Omental fat pad (tissue), 4 donors: ENCODE data around the gene JAG2. TPM values are rescaled to one million over a fixed set of nuclear protein-coding genes. Genes with fewer than 3 reads are reported as not detected.

ENCODE experiments used
- ATAC-seq: fragments of 150-250 bp; one replicate; pipeline ENCODE4 v1.9.1; 2016; ENCODE audit warnings: mild to moderate bottlenecking, moderate library complexity; ENCODE audit not compliant: low FRiP score
- DNase-seq: peaks from one replicate; pipeline ENCODE4 v3.0.0-alpha.2; 2019; ENCODE audit warnings: low spot score
- total RNA-seq, 4 donors: library from RNA; depleted of rRNA; stranded (reverse); fragments of >200 nt; gene quantifications; one replicate each; pipeline ENCODE4 v1.1.0, GENCODE V29; 2016
- TF ChIP-seq, protein P1 (sequence below), 3 donors: fragments of 450-650 bp; IDR thresholded peaks; one replicate each; pipeline ENCODE4 v1.5.1; 2016 to 2017; ENCODE audit warnings: antibody characterized with exemption in 3 of 3, mild to moderate bottlenecking in 3 of 3, moderate library complexity in 2 of 3

The JAG2 gene
- total RNA-seq, 4 donors from 2014 or later, result 4.7 to 21.3 (median 8.3) TPM

DNA sequence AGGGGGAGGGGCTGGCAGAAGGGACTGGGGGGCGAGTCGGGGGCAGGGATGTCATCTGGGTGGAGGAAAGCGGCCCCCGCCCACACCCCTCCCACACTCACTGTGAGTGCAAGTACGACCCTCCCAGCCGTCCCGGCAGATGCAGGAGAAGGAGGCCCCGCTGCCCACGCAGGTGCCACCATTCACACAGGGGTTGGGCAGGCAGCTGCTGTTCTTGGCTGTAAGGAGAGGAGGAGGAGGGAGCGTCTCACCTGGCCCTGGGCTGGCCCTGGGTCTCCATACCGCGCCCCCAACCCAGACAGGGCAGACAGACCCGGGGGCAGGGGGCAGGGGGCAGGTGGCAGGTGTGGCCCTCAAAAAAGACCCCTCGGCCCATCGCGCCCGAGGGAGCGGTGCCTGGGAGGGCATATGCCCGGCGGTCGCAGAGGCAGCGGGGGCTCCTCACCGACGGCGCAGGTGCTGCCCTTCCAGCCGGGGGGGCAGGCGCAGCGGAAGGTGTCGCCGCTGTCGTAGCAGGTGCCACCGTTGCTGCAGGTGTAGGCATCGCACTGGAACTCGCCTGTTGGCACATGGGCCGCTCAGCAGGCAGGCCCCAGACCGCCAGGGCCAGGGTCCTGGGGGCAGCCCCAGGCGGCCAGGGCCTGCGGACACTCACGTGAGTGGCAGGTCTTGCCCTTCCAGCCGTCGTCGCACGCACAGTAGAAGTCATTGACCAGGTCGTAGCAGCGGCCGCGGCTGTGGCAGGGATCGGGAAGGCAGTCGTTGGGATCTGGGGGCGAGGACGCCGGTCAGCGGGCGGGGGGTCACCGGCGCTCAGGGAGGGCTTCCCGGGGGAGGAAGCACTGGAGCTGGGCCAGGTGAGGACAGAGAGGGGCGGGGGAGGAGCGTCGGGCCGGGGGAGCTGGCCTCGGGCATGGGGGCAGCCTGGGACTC lies 20.6 kb downstream of the JAG2 start:
- TF ChIP-seq, protein P1, sequence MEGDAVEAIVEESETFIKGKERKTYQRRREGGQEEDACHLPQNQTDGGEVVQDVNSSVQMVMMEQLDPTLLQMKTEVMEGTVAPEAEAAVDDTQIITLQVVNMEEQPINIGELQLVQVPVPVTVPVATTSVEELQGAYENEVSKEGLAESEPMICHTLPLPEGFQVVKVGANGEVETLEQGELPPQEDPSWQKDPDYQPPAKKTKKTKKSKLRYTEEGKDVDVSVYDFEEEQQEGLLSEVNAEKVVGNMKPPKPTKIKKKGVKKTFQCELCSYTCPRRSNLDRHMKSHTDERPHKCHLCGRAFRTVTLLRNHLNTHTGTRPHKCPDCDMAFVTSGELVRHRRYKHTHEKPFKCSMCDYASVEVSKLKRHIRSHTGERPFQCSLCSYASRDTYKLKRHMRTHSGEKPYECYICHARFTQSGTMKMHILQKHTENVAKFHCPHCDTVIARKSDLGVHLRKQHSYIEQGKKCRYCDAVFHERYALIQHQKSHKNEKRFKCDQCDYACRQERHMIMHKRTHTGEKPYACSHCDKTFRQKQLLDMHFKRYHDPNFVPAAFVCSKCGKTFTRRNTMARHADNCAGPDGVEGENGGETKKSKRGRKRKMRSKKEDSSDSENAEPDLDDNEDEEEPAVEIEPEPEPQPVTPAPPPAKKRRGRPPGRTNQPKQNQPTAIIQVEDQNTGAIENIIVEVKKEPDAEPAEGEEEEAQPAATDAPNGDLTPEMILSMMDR (IDR thresholded peaks at IDR 0.05), result no peak
- ATAC-seq (no peak), DNase-seq (no peak)

DNA sequence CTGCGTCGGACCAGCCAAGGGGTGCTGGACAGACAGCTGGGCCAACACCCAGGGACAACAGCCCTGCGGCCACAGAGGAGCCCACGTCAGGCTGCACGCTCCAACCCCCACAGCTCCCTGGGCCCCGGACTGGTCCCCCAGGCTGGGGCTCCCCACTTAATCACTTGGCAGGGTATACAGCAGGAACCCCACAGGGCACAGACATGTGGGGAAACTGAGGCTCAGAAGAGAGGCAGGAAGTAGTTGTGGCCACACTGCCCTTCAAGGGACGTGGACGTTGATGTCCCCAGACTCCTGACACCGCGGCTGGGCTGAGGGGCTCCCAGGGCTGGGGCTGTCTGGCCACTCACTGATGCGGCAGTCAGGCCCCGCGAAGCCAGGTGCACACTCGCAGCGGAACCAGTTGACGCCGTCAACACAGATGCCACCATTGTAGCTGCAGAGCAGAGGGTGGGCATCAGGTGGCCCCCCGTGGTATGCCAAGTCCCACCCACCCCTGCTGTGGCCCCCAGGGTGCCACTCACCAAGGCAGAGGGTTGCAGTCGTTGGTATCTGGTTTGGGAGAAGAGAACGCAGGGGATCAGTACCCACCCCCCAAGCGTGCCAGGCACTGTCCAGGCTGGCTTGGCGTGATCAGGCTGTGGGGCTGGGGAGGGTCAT lies 21.5 kb downstream of the JAG2 start:
- TF ChIP-seq, protein P1 (IDR thresholded peaks at IDR 0.05), result no peak
- ATAC-seq, result no peak
- DNase-seq, result no peak

DNA sequence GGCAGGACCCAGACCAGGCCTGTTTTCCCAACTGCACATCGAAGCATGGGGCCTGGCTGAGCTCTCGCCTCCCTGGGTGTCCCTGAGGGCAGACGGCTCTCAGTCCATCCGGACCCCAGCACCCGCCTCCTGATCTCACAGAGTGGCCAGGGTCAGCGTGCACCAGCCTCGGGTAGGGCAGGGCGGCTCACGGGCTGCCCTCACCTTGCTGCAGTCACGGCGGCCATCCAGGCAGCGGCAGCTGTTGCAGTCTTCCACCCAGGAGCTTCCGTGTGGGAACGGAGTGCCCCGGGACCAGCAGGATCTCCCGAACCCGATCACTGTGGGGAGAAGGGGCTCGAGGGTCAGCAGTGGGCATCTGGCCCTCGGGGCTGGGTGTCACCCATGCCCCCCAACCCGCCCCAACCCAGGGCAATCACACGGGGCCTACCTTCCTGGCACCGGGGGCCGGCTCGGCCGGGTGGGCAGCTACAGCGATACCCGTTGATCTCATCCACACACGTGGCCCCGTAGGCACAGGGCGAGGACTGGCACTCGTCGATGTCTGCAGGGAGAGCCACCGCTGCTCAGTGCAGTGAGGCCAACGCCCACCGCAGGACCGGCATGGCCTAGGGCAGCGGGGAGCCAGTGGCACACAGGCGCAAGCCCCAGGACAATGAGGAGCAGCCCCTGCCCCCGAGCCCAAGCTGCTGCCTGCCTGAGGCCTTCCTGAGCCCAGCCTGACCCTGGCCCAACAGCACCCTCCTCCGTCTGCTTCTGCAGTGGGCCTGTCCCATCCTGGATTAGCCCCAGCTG lies 22.2 kb downstream of the JAG2 start:
- DNase-seq, result no peak
- TF ChIP-seq, protein P1 (IDR thresholded peaks at IDR 0.05), result no peak
- ATAC-seq, result no peak

DNA sequence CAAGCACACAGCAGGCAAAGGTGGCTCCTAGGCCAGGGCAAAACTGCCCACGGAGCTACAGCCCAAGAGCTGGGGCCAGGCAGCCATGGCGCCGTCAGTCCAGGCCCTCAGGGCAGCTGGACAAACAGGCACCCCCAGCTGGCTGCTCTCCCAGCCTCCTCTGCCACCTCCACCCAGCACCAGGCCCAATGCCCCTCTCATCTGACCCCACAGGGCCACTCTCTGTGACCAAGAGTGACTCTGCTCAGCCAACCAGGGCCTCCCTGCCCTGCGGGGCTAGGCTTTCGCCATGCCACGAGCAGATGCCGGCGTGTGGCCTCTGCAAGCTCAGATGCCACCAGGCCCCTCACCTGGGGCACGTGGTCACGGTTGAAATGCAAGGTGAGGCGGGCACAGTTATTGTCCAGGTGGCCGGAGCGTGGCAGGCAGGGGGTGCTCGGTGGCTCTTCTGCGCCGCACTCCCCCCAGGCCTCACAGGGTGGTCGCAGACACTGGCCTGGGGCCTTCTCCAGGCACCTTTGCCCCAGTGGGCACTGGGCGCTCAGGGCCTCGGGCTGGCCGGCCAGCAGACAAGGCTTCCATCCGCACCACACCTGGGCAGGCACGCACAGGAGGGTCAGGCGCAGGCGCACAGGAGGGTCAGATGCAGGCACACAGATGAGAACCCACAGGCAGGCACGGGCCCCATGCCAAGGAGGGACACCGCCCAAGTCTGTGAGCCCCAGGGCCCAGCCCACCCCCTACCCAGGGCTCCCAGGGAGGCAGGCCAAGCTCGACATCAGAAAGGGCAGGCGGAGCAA lies 23.0 kb downstream of the JAG2 start:
- TF ChIP-seq, protein P1 (IDR thresholded peaks at IDR 0.05), result no peak
- no peak for DNase-seq
- ATAC-seq, result no peak

DNA sequence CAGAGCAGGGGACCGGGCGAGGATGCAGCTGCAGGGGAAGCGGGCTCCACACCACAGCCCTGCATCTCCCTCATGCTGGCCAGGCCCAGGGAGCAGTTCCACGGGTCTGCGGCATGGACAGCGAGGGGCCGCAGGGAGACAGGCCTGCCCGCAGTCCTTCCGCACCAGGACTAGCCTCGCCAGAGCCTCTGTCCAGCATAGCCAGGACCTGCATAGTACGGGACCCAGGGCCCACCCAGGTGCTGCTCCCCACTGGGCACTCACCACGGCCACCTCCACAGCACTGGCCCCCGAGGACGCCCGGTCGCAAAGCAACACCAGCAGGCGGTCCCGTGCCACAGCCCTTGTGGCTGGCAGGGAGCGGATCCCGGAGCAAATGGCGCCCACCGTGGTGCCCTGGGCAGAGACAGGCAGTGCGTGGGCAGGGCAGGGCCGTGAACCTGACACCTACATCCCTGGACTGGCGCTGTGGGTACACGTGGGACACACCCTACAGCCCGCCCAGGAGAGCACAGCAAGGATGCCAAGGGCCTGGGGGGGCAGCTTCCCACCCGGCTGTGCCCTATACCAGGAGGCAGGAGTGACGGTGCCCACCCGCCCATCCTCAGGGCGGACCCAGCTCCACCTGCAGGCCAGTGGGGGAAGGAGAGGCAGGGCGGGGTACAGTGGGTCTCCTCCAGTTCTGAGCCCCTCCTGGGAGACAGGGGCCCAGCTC lies 23.8 kb downstream of the JAG2 start:
- ATAC-seq (no peak), DNase-seq (no peak)
- TF ChIP-seq, protein P1 (IDR thresholded peaks at IDR 0.05), result no peak
